Neuron (in vitro differentiated cells): Measurements from ENCODE around the gene GNA14.

ENCODE experiments used
- H2AFZ ChIP-seq: one replicate; pipeline ENCODE4 v1.6.1; 2013; ENCODE audit warnings: low read depth, mild to moderate bottlenecking, inconsistent platforms, low read length, moderate library complexity
- H3K27me3 ChIP-seq: one replicate; pipeline ENCODE4 v1.6.1; 2013; ENCODE audit warnings: low read length; ENCODE audit not compliant: insufficient read depth
- H3K36me3 ChIP-seq: one replicate; pipeline ENCODE4 v1.6.1; 2013; ENCODE audit warnings: low read length; ENCODE audit not compliant: insufficient read depth
- H3K4me1 ChIP-seq: one replicate; pipeline ENCODE4 v1.6.1; 2013; ENCODE audit warnings: low read length; ENCODE audit not compliant: insufficient read depth
- H3K4me3 ChIP-seq: 2 replicates; pipeline ENCODE4 v1.5.1; 2013; ENCODE audit warnings: mild to moderate bottlenecking, low read length, moderate library complexity
- H3K9me3 ChIP-seq: one replicate; pipeline ENCODE4 v1.6.1; 2013; ENCODE audit warnings: low read length

Gene GNA14

DNA sequence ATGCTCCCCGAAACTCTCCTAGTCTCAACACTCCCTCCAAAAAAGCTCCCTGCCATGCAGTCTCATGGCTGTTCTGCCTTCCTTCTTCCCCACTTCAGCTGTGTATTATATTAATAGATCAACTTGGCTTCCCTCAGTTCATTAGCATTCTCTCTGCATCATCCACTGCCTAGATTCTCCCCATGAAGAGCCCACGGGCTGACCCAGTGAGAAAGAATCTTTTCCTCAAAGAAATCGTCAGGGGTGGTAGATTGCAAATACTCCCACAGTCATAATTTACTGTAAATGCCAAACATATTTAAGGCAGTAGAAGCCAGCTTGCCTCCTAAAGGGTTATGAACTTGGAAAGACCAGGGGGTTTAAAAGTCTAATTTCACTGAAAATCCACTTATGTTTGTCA is 33.5 kb downstream of the GNA14 start:
- Histone ChIP-seq H3K4me3 (no peak overlapping the region), H2AFZ (no peak overlapping the region), H3K27me3 (no peaks in the 10 kb centered on the region), H3K4me1 (no peaks in the 10 kb centered on the region), H3K36me3 (no peaks in the 10 kb centered on the region), H3K9me3 (no peaks in the 10 kb centered on the region)

DNA sequence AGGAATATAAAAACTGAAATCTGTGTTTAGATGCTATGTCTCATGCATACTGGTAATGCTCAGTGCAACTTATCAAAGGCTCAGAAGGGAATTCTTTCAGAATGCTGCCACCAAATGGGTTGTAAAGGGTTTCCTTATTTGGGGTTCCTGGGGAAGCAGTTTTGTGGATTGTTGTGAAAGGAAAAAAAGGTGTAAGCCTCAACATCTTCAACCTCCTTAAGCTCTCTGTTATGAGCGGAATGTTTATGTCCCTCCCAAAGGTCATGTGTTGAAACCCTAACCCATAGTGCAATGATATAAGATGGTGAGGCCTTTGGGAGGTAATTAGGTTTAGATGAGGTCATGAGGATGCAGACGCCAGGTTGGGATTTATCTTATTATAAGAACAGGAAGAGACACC is 41.6 kb downstream of the GNA14 start:
- no peaks in the 10 kb centered on the region for H3K36me3 ChIP-seq
- H3K9me3 ChIP-seq, result no peaks in the 10 kb centered on the region
- no peaks in the 10 kb centered on the region for H3K27me3 ChIP-seq
- H3K4me1 ChIP-seq, result peaks cover 6% of the 10 kb centered on the region
- no peak overlapping the region for H3K4me3 ChIP-seq
- H2AFZ ChIP-seq, result no peak overlapping the region

DNA sequence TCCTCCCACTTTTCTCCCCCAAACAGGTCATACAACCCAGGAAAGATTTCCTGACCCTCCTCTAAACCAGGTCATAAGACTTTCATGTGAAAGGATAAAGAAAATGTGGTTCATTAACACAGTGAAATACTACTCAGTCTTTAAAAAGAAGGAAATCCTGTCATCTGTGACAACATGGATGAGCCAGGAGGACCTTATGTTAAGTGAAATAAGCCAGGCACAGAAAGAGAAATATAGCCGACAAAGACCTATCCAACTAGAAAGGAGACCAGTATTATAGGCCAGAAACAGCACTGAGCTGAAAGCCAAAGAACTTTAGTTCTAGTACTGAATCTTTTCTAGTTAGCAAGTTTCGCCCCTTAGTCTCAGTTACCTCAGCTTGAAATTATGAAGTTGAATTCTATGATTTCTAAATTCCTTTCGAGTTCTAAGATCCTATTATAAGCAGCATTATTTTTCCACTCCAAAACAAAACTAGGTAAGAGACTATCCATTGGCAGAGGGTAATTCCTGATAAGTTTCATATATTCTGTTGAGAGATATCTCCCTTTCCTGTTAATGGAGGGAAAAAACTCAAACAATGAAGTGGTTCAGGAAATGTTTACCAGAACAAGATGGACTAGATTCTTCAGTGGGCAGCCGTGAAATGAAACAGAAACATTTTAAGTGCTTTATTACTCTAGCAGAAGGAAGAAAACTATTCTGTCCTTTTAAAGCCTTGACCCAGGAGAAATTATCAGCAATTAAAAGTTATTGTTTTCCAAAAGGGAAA is 42.5 kb downstream of the GNA14 start:
- Histone ChIP-seq H3K4me1 (peaks cover 6% of the 10 kb centered on the region), H3K9me3 (no peaks in the 10 kb centered on the region), H3K27me3 (no peaks in the 10 kb centered on the region), H3K4me3 (no peak overlapping the region), H2AFZ (no peak overlapping the region), H3K36me3 (no peaks in the 10 kb centered on the region)

DNA sequence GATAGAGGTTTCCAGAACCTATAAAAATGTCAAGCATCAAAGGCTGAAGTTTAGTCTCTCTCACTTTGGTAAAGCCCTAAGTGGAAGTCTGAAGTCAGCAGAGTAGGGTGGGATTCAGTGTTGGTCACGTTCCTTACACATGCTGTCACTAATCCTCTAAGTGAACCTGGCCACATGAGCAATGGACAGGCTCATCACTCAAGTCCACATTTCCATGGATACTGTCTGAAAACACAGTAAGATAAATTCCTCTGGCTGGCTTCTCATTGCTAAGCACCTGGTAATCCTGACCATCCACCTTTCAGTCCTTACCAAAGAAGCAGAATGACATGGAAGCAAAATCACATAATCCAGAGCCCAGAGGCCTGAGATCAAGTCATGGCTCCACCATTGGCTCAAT is 43.8 kb downstream of the GNA14 start:
- Histone ChIP-seq H3K4me3 (no peak overlapping the region), H3K9me3 (no peaks in the 10 kb centered on the region), H2AFZ (no peak overlapping the region), H3K36me3 (no peaks in the 10 kb centered on the region), H3K4me1 (peaks cover 6% of the 10 kb centered on the region), H3K27me3 (no peaks in the 10 kb centered on the region)

DNA sequence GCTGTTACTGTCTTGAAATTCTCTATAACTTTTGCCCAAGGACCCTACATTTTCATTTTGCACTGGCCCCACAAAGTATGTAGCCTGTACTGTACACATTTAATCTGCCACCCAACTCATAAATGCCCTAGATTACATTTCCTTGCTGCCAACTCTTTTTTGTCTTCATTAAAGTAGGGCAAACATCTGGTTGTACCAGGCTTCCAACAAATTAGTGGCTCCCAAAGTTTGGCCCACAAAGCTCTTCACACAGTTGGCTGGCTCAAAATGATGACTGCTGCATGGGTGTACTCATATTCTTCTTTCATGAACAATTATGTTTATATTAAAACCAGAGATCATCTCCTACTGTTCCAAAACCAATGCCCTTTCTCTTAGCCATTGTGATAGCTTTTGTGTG is 45.3 kb downstream of the GNA14 start:
- Histone ChIP-seq H3K9me3 (no peaks in the 10 kb centered on the region), H3K4me3 (no peak overlapping the region), H3K36me3 (no peaks in the 10 kb centered on the region), H3K4me1 (peaks cover 6% of the 10 kb centered on the region), H3K27me3 (no peaks in the 10 kb centered on the region), H2AFZ (no peak overlapping the region)

DNA sequence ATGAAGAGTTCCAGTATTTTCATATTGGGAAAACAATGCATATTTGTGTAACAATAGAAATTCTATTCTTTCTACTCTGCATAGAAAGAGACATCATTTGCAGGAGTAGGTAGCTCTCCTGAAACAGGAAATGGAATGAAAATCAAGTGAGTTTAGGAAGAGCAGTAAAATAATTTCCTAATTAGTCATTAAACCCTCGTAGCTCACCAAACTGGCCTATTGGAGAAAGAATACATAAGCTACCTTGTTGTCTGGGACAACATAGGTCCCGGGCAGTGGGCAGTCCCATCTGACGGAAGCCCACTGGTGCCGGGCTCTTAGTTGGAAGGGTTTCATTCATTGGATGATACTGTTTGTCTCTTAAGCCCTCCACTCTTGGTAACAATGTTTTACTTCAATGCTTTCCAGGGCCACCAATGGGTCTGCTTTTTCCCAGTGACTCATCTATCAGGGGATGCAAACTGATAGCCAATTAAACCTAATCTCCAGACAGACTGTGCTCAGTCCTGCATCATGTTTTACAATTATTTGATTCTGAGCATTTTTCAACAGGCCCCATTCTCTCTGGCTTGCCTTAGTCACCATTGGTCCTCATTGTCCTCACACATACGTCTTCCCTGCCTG is 46.5 kb downstream of the GNA14 start:
- H2AFZ ChIP-seq, result no peak overlapping the region
- H3K9me3 ChIP-seq, result no peaks in the 10 kb centered on the region
- H3K36me3 ChIP-seq, result no peaks in the 10 kb centered on the region
- peaks cover 6% of the 10 kb centered on the region for H3K4me1 ChIP-seq
- no peak overlapping the region for H3K4me3 ChIP-seq
- H3K27me3 ChIP-seq, result no peaks in the 10 kb centered on the region

DNA sequence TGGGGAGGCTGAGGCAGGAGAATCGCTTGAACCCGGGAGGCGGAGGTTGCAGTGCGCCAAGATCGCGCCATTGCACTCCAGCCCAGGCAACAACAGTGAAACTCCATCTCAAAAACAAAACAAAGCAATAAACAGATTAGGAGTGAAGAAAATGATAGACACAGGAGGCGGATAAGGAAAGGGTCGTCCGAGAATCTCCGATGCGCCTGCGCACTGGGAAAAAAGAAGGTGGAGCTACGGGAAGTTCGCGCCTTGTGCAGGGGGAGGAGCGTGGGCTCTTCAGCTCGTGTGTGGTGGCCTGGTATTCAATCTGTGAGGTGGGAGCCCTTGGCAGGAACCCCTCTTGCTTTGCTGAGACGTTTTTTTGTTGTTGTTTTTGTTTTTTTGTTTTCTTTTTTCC is 47.3 kb downstream of the GNA14 start:
- H3K9me3 ChIP-seq, result no peaks in the 10 kb centered on the region
- H2AFZ ChIP-seq, result no peak overlapping the region

DNA sequence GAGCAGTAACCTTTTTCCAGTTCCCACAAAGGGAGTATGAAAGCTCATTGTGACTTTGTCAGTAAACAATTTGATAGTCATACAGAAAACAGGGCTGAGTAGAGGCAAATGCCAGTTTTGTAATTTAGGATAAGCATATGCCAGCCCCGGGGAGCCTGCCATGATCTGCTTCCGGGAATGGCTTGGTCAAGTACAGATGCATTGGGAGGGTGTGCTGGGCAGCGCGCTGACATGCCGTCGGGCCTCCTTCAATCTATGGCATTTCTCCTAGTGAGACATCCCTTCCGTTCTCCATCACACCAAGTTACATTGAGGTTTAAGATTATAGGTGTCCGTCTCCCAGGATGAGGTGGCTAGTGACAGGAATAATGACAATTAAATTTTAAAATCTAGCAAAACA is 48.6 kb downstream of the GNA14 start:
- H3K27me3 ChIP-seq, result no peaks in the 10 kb centered on the region
- peaks cover 6% of the 10 kb centered on the region for H3K4me1 ChIP-seq
- H3K4me3 ChIP-seq, result no peak overlapping the region
- no peak overlapping the region for H2AFZ ChIP-seq
- no peaks in the 10 kb centered on the region for H3K9me3 ChIP-seq
- no peaks in the 10 kb centered on the region for H3K36me3 ChIP-seq

More for the DNA sequence above, 47.3 kb downstream of the GNA14 start:
- H3K27me3 ChIP-seq, result no peaks in the 10 kb centered on the region
- H3K4me3 ChIP-seq, result no peak overlapping the region
- H3K36me3 ChIP-seq, result no peaks in the 10 kb centered on the region
- peaks cover 6% of the 10 kb centered on the region for H3K4me1 ChIP-seq

DNA sequence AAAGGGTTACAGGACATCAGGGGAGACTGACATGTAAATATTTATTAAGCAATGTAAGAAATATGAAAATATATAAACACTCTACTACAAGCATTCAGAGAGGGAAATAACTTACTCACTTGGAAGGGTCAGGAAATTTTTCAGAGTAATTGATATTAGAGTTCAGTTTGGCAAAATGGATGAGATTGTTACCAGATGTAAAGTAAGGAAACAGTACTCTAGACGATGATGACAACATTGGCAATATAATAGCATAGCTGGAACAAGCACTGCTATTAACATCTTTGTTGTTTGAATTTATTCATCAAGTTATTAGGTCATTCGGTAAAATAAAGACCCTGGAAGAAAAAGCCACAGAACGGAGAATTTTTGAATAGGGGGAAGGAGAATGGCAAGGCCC is 49.1 kb downstream of the GNA14 start:
- Histone ChIP-seq H3K27me3 (no peaks in the 10 kb centered on the region), H3K9me3 (no peaks in the 10 kb centered on the region), H2AFZ (no peak overlapping the region), H3K4me3 (no peak overlapping the region), H3K36me3 (no peaks in the 10 kb centered on the region), H3K4me1 (peaks cover 6% of the 10 kb centered on the region)

DNA sequence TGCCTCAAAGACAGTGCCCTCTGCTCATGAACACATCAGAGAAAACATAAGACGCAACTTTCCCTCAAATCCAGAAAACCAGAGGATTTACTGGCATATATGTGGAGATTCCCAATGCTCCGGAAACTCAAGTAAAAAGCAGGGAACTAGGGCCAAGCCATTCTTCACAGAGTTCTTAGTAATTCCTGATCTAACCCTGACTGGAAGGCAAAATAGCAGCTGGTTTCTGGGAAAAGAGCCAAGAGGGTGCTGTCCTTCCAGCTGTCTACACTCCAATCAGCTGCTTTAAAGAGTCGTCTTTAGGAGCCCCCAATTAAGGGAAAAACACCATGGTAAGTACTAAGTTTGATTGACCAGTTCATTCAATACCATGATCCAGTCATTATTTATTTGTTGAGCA is 49.6 kb downstream of the GNA14 start:
- Histone ChIP-seq H3K36me3 (no peaks in the 10 kb centered on the region), H3K27me3 (no peaks in the 10 kb centered on the region), H2AFZ (no peak overlapping the region), H3K4me1 (peaks cover 6% of the 10 kb centered on the region), H3K4me3 (no peak overlapping the region), H3K9me3 (no peaks in the 10 kb centered on the region)

DNA sequence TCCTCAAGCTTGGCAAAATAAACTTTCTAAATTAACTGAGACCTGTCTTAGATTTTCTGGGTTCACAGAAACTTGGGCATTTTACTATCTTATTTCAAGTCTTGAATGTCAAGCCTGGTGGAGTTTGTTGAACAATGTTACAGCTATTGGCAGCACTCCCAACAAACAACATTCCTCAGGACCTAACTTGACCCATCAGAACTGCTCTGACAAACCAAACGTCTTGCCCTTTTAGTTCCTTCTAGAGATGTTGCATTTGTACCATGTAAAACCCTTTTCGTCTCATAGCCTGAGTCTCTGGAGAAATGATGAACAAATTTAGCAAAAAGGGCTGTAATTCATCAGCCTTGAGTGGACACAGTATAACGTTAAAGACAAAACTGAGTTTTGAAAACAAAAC is 51.1 kb downstream of the GNA14 start:
- H3K36me3 ChIP-seq, result no peaks in the 10 kb centered on the region
- H3K9me3 ChIP-seq, result no peaks in the 10 kb centered on the region
- H3K27me3 ChIP-seq, result no peaks in the 10 kb centered on the region
- H3K4me1 ChIP-seq, result no peaks in the 10 kb centered on the region
- no peak overlapping the region for H3K4me3 ChIP-seq
- no peak overlapping the region for H2AFZ ChIP-seq

DNA sequence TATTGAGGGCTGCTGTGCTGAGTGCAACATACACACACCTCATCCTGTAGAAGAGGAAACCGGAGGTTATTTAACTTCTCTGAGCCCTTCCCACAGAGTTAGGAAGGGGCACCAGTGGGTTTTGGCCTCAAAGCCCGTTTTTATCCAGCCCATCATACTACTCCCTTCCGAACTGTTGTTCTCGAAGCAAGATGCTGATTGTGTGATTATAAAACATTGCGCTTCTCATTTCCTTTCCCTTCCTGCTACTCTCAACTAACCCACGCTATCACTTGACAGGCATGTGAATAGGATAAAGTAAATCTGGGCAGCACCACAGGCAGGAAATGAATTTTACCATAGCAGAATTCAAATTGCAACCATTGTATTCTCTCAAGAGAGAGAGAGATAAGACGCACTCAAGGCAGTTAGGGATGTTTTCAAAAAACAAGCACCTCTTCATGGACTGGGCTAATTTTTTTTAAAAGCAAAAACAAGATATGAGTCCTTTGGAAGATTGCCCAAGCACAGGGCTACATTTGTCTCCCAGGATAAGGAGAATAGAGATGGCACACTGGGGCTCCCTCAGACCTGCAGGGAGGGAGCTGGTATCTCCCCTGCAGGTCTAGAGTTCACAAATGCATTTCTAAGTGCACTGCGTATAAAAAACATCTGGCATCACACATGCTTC is 52.6 kb downstream of the GNA14 start:
- no peaks in the 10 kb centered on the region for H3K36me3 ChIP-seq
- no peaks in the 10 kb centered on the region for H3K9me3 ChIP-seq
- no peaks in the 10 kb centered on the region for H3K27me3 ChIP-seq
- H3K4me1 ChIP-seq, result no peaks in the 10 kb centered on the region
- H2AFZ ChIP-seq, result no peak overlapping the region
- H3K4me3 ChIP-seq, result no peak overlapping the region

DNA sequence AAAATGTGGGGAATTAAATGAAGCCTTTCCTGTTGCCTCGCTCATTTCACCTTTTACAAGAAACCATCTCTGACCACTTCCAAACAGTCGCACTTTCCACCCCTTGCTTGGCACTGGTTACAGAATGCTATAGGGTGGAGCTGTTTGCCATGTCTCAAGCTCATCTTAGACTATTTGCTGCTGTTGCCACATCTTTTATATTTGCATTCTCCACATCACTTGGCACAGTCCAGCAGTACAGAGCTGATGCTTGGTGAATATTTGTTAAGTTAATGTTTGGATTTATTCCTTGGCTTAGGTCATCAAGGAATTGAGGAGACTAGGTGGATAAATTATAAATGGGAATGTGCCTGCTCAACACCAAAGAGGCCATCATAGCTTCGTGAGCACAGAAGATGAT is 53.2 kb downstream of the GNA14 start:
- Histone ChIP-seq H2AFZ (no peak overlapping the region), H3K27me3 (no peaks in the 10 kb centered on the region), H3K4me1 (no peaks in the 10 kb centered on the region), H3K9me3 (no peaks in the 10 kb centered on the region), H3K36me3 (no peaks in the 10 kb centered on the region), H3K4me3 (no peak overlapping the region)
